AG09319 (cell line): ENCODE data around the gene PTPRD.

Experiments used
- DNase-seq: peaks from one replicate; pipeline ENCODE4 v3.0.0-alpha.2; 2010; ENCODE audit warnings: low read depth; ENCODE audit errors: extremely low read depth
- CTCF ChIP-seq: IDR thresholded peaks from 2 replicates; pipeline ENCODE4 v1.5.1; 2011; ENCODE audit warnings: low read depth, mild to moderate bottlenecking, inconsistent platforms, low read length, moderate library complexity

PTPRD gene

GRCh38 chr9:8877753-8878494 lies 1734.9 kb downstream of the PTPRD start:
- DNase-seq, result no peak
- TF ChIP-seq CTCF, result no peak

GRCh38 chr9:8876303-8876702 lies 1736.5 kb downstream of the PTPRD start:
- TF ChIP-seq CTCF, result no peak

GRCh38 chr9:8874482-8874881 lies 1738.3 kb downstream of the PTPRD start:
- TF ChIP-seq CTCF, result no peak
- no peak for DNase-seq

More at GRCh38 chr9:8876303-8876702, 1736.5 kb downstream of the PTPRD start:
- DNase-seq, result no peak

GRCh38 chr9:8872802-8873201 lies 1740.0 kb downstream of the PTPRD start:
- DNase-seq, result no peak
- no peak for TF ChIP-seq CTCF

- TF ChIP-seq CTCF, result no peak
- no peak for DNase-seq
Measured at GRCh38 chr9:8871796-8872445, 1740.9 kb downstream of the PTPRD start.

GRCh38 chr9:8871396-8871795 lies 1741.4 kb downstream of the PTPRD start:
- no peak for DNase-seq
- no peak for TF ChIP-seq CTCF

- TF ChIP-seq CTCF, result no peak
Measured at GRCh38 chr9:8869812-8870211, 1743.0 kb downstream of the PTPRD start.

More at GRCh38 chr9:8869812-8870211, 1743.0 kb downstream of the PTPRD start:
- no peak for DNase-seq
